ENCODE results near the gene ENO4.

GRCh38 chr10:116919164-116919563, 69.9 kb downstream of the ENO4 start:
- TF ChIP-seq EZH2 (IDR thresholded peaks at IDR 0.05) (no peak), POLR2AphosphoS5 (IDR thresholded peaks at IDR 0.05; ENCODE audit: borderline replicate concordance, low read depth, low read length) (no peak), FOXP2 (optimal IDR thresholded peaks at IDR 0.05; ENCODE audit: control extremely low read depth, extremely low read length, insufficient read depth) (no peak)

Measured in SK-N-MC (cell line).